Neural progenitor cell (in vitro differentiated cells): ENCODE measurements around the gene C3orf22.

ENCODE experiments used
- CTCF ChIP-seq: fragments of 200-600 bp; sonication (generic); IDR thresholded peaks from 2 replicates; pipeline ENCODE4 v1.5.1; 2017; ENCODE audit warnings: antibody characterized with exemption, mild to moderate bottlenecking
- EZH2 ChIP-seq: fragments of 200-600 bp; sonication (generic); IDR thresholded peaks from 2 replicates; pipeline ENCODE4 v1.6.1; 2017; ENCODE audit warnings: antibody characterized with exemption, mild to moderate bottlenecking, moderate library complexity
- EZH2phosphoT487 ChIP-seq: fragments of 200-600 bp; sonication (generic); IDR thresholded peaks from 2 replicates; pipeline ENCODE4 v1.6.1; 2017; ENCODE audit warnings: antibody characterized with exemption

DNA sequence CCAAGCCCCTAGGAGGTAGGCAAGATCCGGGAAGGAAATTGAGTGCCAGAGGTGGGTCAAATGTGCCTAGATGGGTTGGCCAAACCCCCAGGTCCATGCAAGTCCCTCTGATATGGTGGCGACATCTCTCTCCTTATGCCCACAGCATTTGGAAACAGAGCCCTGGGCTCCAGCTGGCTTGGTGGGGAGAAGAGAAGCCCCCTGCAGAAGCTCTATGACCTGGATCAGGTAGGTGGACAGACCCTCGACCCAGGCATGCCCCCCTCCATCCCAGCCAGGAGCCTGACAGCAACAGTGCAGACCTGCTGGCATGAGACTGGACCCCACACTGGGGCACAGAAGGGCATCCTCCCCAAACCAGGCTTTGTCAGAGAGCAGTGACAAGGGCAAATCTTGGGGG, 22.6 kb downstream of the C3orf22 start:
- TF ChIP-seq CTCF, result no peak
- TF ChIP-seq EZH2, result no peak
- TF ChIP-seq EZH2phosphoT487, result no peak
